Measurements from ENCODE around the gene COMMD7.
"Not testable (repeated sequence)": the region's sequence is repeated elsewhere in the genome, so short reads cannot be mapped to it uniquely, and the experiment has no call there.

COMMD7 gene

GRCh38 chr20:32765230-32765875, 22.1 kb upstream of the COMMD7 start:
- not testable (repeated sequence) for DNase-seq (ENCODE audit: low read depth, low spot score)

GRCh38 chr20:32764005-32764960, 21.0 kb upstream of the COMMD7 start:
- DNase-seq (ENCODE audit: low read depth, low spot score), result no peak

DNA sequence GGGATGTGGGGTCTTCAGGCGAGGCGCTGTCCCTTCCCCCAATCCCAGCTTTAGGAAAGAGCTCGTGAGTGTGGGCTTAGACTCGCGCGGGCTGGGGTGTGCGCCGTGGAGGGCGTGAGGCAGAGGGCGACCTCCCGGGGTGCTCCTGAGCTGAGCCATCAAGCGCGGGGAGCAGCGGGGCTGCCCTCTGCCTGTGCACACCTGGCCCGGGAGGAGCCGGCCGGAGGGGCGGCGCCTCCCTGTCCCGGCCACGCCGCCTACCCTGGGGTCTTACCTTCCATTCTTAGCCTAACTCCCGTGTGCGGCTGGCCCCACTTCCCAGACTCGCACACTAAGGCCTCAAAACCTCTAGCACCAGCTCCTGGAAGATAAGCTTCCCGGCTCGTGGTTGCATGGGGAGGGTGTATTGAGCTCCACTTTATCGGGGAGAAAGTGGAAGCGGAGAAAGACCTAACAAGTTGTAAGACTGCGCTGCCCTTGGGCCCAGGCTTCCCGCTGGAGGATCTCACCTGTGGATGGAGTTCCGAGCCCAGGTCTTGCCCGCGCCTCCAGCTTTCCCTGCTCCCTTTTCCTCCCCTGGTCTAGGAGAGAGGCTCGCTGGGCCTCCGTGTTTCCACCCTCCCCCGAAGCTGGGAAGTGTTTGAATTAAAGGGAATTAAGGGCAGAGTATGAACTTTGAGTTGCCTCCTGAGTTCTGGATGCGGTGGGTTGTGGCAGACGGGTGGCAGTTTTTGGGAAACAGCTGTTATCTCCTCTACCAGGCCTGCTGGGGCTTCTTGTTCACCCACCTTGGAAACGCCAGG, 20.1 kb upstream of the COMMD7 start:
- no peak for DNase-seq (ENCODE audit: low read depth, low spot score)

DNA sequence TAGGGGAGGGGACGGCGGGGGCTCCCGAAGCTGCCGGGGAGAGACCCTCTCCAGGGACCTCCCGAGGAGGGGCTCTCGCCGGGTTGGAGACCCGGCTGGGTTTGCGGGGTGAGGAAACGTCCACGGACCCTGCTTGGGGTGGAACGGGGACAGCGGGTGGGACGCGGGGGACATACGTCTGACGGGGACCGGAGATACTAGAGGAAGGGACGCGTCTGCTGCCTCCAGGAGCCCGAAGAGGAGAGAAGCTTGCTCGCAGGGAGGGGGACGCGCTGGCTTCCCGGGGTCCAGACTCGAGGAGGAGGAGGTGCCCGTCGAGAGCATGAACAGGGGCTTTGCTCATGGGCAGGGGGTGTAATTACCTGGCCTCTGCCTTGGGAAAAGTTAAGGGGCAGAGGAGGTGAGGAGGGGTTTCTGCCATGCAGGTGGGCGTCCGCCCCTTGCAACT, 19.5 kb upstream of the COMMD7 start:
- DNase-seq (ENCODE audit: low read depth, low spot score), result no peak

DNA sequence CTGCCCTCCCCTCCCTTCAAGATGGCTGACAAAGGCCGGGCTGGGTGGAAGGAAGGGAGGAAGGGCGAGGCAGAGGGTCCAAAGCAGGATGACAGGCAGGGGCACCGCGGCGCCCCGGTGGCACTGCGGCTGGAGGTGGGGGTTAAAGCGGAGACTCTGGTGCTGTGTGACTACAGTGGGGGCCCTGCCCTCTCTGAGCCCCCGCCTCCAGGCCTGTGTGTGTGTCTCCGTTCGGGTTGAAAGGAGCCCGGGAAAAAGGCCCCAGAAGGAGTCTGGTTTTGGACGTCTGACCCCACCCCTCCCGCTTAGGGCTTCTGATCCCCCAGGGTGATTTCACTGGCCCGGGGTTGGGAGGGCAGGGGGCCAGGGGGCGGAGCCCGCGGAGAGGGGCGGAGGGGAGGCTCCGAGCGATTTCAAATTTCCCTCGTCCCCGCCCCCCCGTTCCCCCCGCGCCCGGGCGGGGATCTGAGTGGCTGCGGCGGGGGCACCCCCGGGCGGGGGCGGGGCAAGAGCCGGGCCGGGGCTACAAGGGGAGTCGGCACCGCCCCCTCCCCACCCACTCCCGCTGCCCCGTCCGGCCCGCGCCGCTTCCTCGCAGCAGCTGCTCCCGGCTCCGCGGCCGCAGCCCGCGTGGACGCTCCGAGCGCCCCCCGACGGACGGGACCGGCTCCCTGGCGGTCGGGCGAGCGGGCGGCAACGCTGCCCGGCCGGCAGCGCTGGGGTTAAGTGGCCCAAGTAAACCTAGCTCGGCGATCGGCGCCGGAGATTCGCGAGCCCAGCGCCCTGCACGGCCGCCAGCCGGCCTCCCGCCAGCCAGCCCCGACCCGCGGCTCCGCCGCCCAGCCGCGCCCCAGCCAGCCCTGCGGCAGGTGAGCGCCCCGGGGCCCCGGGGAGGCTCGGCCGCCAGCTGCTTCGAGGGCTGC, 18.8 kb upstream of the COMMD7 start, which contains the start of gene DNMT3B:
TSS of gene DNMT3B (plus strand) at position 555 of the 923 bp plus-strand sequence. CDS start 17,939 bp downstream, outside the sequence.
- DNase-seq (ENCODE audit: low read depth, low spot score), result peak; percentile 38

DNA sequence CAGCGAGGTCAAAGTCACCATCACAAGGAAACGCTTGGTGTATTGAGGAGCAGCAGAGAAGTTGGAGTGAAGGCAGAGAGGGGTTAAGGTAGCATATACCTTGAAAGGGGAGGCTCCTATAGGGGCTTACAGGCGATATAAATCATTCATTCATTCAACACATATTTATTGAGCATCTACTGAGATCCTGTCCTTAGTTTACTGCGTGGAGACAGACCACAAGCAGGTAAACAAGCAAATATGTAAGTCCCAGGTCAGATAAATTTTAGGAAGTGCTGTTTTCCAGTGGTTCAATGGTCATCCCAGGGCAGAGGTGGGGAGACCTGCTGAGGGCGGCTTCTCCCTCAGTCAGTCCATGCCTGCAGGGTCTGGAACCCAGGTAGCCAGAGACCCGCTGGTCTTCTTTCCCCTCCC, 18.2 kb upstream of the COMMD7 start:
- no peak for DNase-seq (ENCODE audit: low read depth, low spot score)

GRCh38 chr20:32756156-32756555, 12.9 kb upstream of the COMMD7 start:
- no peak for DNase-seq (ENCODE audit: low read depth, low spot score)

- DNase-seq (ENCODE audit: low read depth, low spot score), result no peak
Observed at GRCh38 chr20:32753731-32754130, 10.5 kb upstream of the COMMD7 start.

GRCh38 chr20:32752458-32753250, 9.4 kb upstream of the COMMD7 start:
- no peak for DNase-seq (ENCODE audit: low read depth, low spot score)

DNA sequence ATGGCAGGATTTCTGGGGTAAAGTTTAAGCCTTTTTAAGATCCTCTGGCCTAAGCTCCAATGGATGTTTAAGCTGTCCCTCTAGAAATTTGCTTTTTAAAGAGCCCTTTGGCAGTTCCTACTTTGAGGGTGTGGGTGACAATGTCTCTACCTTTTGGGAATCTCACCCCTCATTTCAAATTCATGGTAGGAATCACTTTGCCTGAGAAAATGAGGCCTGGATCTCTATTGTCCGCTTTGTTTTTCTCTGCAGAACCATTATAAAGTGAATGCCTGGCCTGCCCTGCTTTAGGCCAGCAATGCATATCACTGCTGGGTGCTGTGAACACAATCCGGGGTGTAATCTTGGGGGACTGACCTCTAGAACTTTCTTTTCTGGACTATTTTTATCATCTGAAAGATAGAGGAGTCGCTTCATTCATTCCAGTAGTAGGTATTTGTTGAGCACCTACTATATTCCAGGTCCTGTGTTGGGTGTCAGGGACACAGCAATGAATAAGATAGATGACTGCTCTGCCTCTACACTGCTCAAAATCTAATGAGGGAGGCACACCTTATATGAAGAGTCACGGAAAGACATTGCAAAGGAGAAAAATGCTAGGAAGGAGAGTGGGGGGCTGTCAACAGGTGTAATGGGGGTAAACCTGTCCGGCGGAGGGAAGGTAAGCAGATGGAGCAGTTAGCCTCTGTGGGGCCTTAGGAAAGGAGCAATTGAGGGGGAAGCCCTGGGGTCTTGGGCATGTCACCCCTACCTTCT, 8.6 kb upstream of the COMMD7 start:
- no peak for DNase-seq (ENCODE audit: low read depth, low spot score)

- no peak for DNase-seq (ENCODE audit: low read depth, low spot score)
Observed at GRCh38 chr20:32751293-32751692, 8.0 kb upstream of the COMMD7 start.

- DNase-seq (ENCODE audit: low read depth, low spot score), result no peak
Observed at GRCh38 chr20:32749914-32750637, 6.8 kb upstream of the COMMD7 start.

GRCh38 chr20:32742322-32743236, 688 bp downstream of the COMMD7 start:
- no peak for DNase-seq (ENCODE audit: low read depth, low spot score)

- no peak for DNase-seq (ENCODE audit: low read depth, low spot score)
Observed at GRCh38 chr20:32741151-32741550, 2.1 kb downstream of the COMMD7 start.

DNA sequence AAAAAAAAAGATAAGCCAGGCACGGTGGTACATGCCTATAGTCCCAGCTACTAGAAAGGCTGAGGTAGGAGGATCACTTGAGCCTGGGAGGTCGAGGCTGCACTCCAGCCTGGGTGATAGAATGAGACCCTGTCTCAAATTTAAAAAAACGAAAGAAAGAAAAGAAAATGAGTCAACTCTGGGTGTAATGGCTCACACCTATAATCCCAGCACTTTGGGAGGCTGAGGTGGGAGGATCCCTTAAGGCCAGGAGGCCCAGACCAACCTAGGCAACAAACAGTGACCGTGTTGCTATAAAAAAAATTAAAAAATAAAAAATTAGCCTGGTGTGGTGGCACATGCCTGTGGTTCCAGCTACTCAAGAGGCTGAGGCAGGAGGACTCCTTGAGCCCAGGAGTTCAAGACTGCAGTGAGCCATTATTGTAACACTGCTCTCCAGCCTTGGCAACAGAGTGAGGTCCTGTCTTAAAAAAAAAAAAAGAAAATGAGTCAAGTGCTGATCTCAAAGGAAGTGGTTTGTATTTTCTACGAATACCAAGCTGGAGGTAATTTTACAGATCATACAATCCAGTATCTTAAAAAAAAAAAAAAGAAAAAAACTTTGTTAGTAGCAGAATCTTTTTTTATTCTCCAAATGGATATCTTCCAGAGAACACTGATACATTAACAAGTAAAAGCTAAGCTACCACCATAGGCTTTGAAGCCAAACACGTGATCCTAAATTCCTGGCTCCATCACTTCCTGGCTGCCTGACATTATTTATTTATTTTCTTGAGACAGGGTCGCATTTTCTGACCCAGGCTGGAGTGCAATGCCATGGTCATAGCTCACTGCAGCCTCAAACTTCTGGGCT, 5.7 kb downstream of the COMMD7 start:
- no peak for DNase-seq (ENCODE audit: low read depth, low spot score)

GRCh38 chr20:32731882-32732266, 11.4 kb downstream of the COMMD7 start:
- no peak for DNase-seq (ENCODE audit: low read depth, low spot score)

Data from activated naive CD8-positive, alpha-beta T cell treated with anti-CD3 and anti-CD28 coated beads, Interleukin-2, amount 50 U/mL, for 16 hours (primary cell).